ENCODE results near the gene CHRND.
"Not testable (repeated sequence)": the region's sequence is repeated elsewhere in the genome, so short reads cannot be mapped to it uniquely, and the experiment has no call there.

CHRND gene

DNA sequence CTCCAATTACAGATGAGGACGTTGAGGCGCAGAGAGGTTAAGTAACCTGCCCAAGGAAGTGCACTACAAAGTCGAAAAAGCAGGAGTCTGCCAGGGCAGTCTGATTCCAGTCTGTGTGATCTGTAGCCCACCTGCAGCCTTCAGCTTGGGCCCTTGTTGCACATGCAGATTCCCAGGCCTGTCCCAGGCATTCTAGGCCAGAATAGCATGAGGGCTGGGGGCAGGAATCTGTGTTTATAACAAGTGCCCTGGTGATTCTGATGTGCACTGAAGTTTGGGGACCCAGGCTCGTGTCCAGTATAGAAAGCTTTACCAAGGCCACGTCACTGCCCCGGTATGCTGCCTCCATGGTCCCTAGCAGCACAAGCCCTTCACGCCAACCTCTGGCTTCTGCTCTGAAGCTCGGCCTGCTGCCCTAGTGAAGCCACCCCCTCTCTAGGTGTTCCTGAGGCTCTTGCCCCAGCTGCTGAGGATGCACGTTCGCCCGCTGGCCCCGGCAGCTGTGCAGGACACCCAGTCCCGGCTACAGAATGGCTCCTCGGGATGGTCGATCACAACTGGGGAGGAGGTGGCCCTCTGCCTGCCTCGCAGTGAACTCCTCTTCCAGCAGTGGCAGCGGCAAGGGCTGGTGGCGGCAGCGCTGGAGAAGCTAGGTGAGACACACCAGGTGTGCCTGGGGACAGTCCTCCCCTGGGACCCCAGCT, 18.1 kb downstream of the CHRND start:
- no peak for DNase-seq (ENCODE audit: low spot score)

GRCh38 chr2:232544674-232545073, 18.7 kb downstream of the CHRND start:
- DNase-seq (ENCODE audit: low spot score): no peak

DNA sequence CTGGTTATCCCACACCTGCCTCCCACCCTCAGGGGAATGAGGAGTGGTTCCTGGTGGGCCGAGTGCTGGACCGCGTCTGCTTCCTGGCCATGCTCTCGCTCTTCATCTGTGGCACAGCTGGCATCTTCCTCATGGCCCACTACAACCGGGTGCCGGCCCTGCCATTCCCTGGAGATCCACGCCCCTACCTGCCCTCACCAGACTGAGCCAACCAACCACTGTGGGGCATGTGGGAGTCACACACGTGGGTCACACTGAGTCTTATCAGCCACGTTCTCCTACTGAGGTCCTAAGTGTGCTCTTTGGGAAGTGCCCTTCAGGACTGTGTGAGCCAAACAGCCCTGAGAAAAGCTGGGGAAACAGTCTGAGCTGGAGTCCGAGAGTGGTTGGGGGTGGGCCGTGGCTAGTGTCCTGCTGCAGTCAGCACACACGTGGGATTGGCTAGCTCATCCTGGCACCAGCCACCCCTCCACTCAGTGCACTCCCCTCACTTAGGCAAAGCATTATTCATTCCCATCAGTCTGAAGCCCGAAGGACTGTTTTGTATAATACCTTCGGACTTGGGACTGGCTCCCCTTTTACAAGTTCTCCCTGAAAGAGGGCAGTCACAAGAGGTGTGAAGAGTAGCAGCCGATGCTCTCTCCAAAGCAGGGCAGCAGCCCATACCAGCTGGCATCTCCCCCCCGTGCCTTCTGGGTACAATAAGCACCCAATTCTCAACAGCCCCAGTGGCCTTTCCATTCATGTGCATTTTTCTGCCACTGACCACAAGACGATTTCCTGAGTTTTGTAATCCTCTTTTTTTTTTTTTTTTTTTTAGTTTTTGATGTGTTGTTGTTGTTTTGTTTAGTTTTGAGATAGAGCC, 19.8 kb downstream of the CHRND start:
- DNase-seq (ENCODE audit: low spot score): no peak

DNA sequence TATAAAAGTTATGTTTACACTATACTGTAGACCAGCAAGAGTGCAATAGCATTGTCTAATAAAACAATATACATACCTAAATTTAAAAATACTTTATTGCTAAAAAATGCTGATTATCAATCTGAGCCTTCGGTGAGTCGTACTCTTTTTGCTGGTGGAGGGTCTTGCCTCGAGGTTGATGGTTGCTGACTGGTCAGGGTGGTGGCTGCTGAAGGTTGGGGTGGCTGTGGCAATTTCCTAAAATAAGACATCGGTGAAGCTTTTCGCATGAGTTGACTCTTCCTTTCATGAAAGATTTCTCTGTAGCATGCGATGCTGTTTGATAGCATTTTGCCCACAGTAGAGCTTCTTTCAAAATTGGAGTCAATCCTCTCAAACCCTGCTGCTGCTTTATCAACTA, 22.0 kb downstream of the CHRND start:
- DNase-seq (ENCODE audit: low spot score): no peak

DNA sequence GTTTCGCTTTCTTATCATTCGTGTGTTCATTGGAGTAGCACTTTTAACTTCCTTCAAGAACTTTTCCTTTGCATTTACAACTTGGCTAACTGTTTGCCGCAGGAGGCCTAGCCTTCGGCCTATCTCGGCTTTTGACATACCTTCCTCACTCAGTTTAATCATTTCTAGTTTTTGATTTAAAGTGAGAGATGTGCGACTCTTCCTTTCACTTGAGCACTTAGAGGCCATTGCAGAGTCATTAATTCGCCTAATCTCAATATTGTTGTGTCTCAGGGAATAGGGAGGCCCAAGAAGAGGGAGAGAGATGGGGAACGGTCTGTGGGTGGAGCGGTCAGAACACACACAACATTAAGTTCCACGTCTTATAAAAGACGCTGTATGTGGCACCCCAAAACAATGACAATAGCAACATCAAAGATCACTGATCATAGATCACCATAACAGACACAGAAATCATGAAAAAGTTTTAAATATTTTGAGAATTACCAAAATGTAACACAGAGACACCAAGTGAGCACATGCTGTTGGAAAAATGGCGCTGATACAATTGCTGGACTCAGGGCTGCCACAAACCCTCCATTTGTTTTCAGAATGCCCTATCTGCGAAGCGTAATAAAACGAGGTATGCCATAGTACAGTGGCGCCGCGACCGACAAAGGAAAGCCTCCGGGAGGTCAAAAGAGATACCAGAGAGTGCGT, 23.8 kb downstream of the CHRND start:
- no peak for DNase-seq (ENCODE audit: low spot score)

- DNase-seq (ENCODE audit: low spot score): peak; percentile 95
Measured at GRCh38 chr2:232550354-232551249, 24.6 kb downstream of the CHRND start, which contains the start of the genes EIF4E2 and TIGD1. Gene EIF4E2 (plus strand): TSS chr2:232550689. CDS start chr2:232550725, 36 bp downstream. Gene TIGD1 (minus strand): TSS chr2:232550557. CDS start chr2:232549882, 675 bp downstream.

- no peak for DNase-seq (ENCODE audit: low spot score)
Measured at GRCh38 chr2:232551250-232551638, 25.3 kb downstream of the CHRND start.

- DNase-seq (ENCODE audit: low spot score): no peak
Measured at GRCh38 chr2:232551776-232552175, 25.8 kb downstream of the CHRND start.

DNA sequence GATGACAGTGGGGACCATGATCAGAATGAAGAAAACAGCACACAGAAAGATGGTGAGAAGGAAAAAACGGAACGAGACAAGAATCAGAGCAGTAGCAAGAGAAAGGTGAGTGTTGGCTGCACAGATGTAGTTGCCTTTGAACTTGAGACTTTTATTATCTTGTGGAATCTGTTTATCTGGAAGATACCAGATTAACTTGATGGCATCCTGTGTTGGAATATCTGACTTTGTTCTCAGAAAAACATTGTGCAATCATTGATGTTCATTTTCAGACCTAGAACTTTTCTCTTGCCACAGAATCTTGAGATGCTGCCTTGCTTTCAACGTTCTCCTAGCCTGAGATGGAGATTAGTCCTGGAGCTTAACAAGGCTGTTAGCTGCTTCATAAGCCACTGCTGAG, 30.5 kb downstream of the CHRND start:
- no peak for DNase-seq (ENCODE audit: low spot score)

GRCh38 chr2:232562515-232563151, 36.7 kb downstream of the CHRND start:
- DNase-seq (ENCODE audit: low spot score): no peak

GRCh38 chr2:232563580-232563979, 37.6 kb downstream of the CHRND start:
- peak; percentile 46 for DNase-seq (ENCODE audit: low spot score)

DNA sequence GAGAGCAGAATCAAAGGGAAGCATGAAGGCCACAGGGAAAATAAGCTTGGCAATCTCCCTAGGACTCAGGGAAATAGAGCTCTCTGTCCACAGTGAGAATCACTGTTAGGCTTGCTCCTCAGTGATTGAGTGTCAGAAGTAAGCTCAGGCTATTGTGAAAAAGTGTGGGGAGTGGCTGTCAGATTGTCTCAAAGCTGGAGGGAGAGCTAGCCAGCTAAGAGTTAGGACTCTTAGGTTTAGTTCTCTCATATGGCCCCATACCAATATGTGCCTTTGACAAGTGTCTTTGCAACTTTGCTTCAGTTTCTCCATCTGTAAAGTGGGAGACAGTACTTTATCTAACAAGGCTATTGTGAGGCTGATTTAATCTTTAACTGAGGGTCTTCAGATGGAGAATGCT, 41.8 kb downstream of the CHRND start:
- DNase-seq (ENCODE audit: low spot score): no peak

DNA sequence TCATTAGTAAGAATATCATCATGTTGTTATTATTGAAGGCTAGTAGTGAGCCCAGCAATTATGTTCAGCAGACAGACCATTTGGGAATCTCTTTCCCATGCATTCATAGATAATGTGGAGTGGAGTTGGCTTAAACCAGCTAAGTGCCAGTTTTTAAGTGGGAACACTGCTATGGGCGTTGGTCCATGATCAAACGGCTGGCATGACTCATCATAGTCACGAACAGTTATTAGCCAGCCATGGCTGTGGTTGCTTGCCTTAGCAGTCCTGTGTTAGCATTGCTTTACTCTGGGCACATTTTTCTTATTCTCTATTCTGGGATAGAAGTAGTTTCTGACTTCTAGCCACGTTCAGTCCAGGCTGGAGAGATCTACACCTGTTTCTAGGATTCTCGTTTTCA, 42.2 kb downstream of the CHRND start:
- DNase-seq (ENCODE audit: low spot score): peak; percentile 80

- DNase-seq (ENCODE audit: low spot score): no peak
Measured at GRCh38 chr2:232569541-232569940, 43.6 kb downstream of the CHRND start.

DNA sequence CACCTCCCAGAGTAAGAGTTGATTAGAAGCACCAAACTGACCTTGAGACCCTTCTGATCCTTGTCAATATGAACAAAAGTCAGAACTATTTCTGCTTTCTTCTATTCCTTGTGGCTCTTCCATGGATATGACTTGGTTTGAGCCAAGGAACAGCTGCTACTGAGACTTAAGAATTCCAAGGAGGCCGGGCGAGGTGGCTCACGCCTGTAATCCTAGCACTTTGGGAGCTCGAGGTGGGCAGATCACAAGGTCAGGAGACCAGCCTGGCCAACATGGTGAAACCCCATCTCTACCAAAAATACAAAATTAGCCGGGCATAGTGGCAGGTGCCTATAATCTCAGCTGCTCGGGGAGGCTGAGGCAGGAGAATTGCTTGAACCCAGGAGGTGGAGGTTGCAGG, 44.5 kb downstream of the CHRND start:
- not testable (repeated sequence) for DNase-seq (ENCODE audit: low spot score)

- peak; percentile 85 for DNase-seq (ENCODE audit: low spot score)
Measured at GRCh38 chr2:232571026-232571474, 45.1 kb downstream of the CHRND start.

- DNase-seq (ENCODE audit: low spot score): peak; percentile 83
Measured at GRCh38 chr2:232573042-232573441, 47.1 kb downstream of the CHRND start.

GRCh38 chr2:232573771-232574435, 47.9 kb downstream of the CHRND start:
- DNase-seq (ENCODE audit: low spot score): no peak

GRCh38 chr2:232574674-232575403, 48.9 kb downstream of the CHRND start:
- peak; percentile 55 for DNase-seq (ENCODE audit: low spot score)

DNA sequence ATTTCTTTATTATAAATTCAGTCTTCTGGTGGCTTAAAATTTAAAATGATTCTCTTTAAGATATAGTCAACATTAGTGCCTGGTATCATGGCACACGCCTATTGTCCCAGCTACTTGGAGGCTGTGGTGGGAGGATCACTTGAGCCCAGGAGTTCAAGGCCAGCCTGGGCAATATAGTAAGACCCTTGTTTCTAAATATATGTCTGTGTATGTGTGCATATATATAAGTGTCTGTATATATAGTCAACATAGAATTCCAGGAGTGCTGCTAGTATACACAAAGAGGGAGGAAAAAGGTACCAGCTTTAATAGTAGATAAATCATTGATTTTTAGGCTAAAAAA, 49.4 kb downstream of the CHRND start:
- no peak for DNase-seq (ENCODE audit: low spot score)
